PC-9 (cell line): ENCODE results near the gene DOP1A. TPM values are rescaled to one million over a fixed set of nuclear protein-coding genes. Genes with fewer than 3 reads are reported as not detected.

Experiments used
- BruUV-seq: library from RNA; stranded (reverse); fragments of 400-500 nt; replicated peaks from 2 replicates; lab custom pipeline; 2021; lab: Mats Ljungman, UMichigan
- CTCF ChIA-PET: fragments of 300-600 bp; sonication (Branson Sonifier 250); formaldehyde crosslinking; loops from one replicate; lab custom pipeline; 2022; ENCODE audit warnings: antibody characterized with exemption; lab: Charles Lee
- POLR2A ChIA-PET: fragments of 300-600 bp; sonication (Branson Sonifier 250); formaldehyde crosslinking; loops from one replicate; lab custom pipeline; 2022; ENCODE audit warnings: antibody characterized with exemption; ENCODE audit not compliant: unreplicated experiment; lab: Charles Lee
- DNase-seq, 2 experiments: peaks; one replicate each; pipeline versions ENCODE4 v3.0.0 to v3.0.0-alpha.2; 2015 to 2022; ENCODE audit warnings: mixed read lengths in 1 of 2
- H2AFZ ChIP-seq: fragments of 200-600 bp; sonication (generic); 2 replicates; pipeline ENCODE4 v1.8.1; 2017; ENCODE audit warnings: antibody characterized with exemption
- H3F3A ChIP-seq: fragments of 200-600 bp; sonication (generic); 2 replicates; pipeline ENCODE4 v1.8.1; 2017; ENCODE audit warnings: antibody characterized with exemption, mild to moderate bottlenecking, low read depth; ENCODE audit not compliant: insufficient read depth
- H3K27ac ChIP-seq: fragments of 200-600 bp; sonication (generic); 2 replicates; pipeline ENCODE4 v1.6.1; 2016; ENCODE audit warnings: mixed run types
- H3K27me3 ChIP-seq: fragments of 200-600 bp; sonication (generic); 2 replicates; pipeline ENCODE4 v1.6.1; 2016; ENCODE audit warnings: low read depth, mixed run types; ENCODE audit not compliant: insufficient read depth
- H3K36me3 ChIP-seq: fragments of 200-600 bp; sonication (generic); 2 replicates; pipeline ENCODE4 v1.6.1; 2016; ENCODE audit warnings: low read depth, mixed run types
- H3K4me1 ChIP-seq: fragments of 200-600 bp; sonication (generic); replicated peaks from 2 replicates; pipeline ENCODE4 v1.6.1; 2016; ENCODE audit warnings: mixed run types; ENCODE audit not compliant: insufficient read depth
- H3K4me2 ChIP-seq: fragments of 200-600 bp; sonication (generic); 2 replicates; pipeline ENCODE4 v1.6.1; 2017; ENCODE audit warnings: mixed run types
- H3K4me3 ChIP-seq: fragments of 200-600 bp; sonication (generic); 2 replicates; pipeline ENCODE4 v1.6.1; 2016; ENCODE audit warnings: mixed run types
- H3K79me2 ChIP-seq: fragments of 200-600 bp; sonication (generic); 2 replicates; pipeline ENCODE4 v1.6.1; 2017; ENCODE audit warnings: low read depth, mixed run types
- H3K9me2 ChIP-seq: fragments of 200-600 bp; sonication (generic); 2 replicates; pipeline ENCODE4 v1.8.1; 2017; ENCODE audit warnings: mild to moderate bottlenecking; ENCODE audit not compliant: insufficient read depth
- H3K9me3 ChIP-seq: fragments of 200-600 bp; sonication (generic); 2 replicates; pipeline ENCODE4 v1.8.1; 2016; ENCODE audit warnings: low read depth; ENCODE audit not compliant: insufficient read depth
- H4K20me1 ChIP-seq: fragments of 200-600 bp; sonication (generic); 2 replicates; pipeline ENCODE4 v1.8.1; 2017; ENCODE audit not compliant: insufficient read depth
- EZH2 ChIP-seq: fragments of 200-600 bp; sonication (generic); IDR thresholded peaks from 2 replicates; pipeline ENCODE4 v1.8.0; 2017; ENCODE audit warnings: antibody characterized with exemption, low read depth
- intact Hi-C: fragments of 100-400 bp; cut with micrococcal nuclease; formaldehyde crosslinking; loops from one replicate; pipeline ENCODE4 v1.10.0; 2022; ENCODE audit not compliant: unreplicated experiment
- total RNA-seq: library from RNA; stranded (reverse); gene quantifications from 2 replicates; pipeline ENCODE4 v1.2.3, GENCODE V29; 2021
- TF ChIP-seq, protein P1 (sequence below): fragments of 200-600 bp; sonication (generic); conservative IDR thresholded peaks from 2 replicates; pipeline ENCODE4 v1.6.1; 2017; ENCODE audit warnings: mixed run types, antibody characterized with exemption, mild to moderate bottlenecking, moderate library complexity

Gene DOP1A
- total RNA-seq, 1 experiment from 2014 or later, result 3.9 TPM

GRCh38 chr6:83126807-83127206 is 59.3 kb downstream of the DOP1A start:
- Histone ChIP-seq H2AFZ (no peak overlapping the region), H3K27me3 (no peaks in the 10 kb centered on the region), H3K4me3 (no peak overlapping the region), H3K4me2 (no peak overlapping the region), H3K9me3 (no peaks in the 10 kb centered on the region), H3K36me3 (no peaks in the 10 kb centered on the region), H3K79me2 (no peaks in the 10 kb centered on the region), H4K20me1 (no peaks in the 10 kb centered on the region), H3K27ac (no peak overlapping the region), H3K4me1 (no peaks in the 10 kb centered on the region), H3F3A (no peaks in the 10 kb centered on the region), H3K9me2 (no peaks in the 10 kb centered on the region)
- POLR2A ChIA-PET, result no interaction called here
- DNase-seq, result no peak
- TF ChIP-seq EZH2, result no peak
- TF ChIP-seq, protein P1, sequence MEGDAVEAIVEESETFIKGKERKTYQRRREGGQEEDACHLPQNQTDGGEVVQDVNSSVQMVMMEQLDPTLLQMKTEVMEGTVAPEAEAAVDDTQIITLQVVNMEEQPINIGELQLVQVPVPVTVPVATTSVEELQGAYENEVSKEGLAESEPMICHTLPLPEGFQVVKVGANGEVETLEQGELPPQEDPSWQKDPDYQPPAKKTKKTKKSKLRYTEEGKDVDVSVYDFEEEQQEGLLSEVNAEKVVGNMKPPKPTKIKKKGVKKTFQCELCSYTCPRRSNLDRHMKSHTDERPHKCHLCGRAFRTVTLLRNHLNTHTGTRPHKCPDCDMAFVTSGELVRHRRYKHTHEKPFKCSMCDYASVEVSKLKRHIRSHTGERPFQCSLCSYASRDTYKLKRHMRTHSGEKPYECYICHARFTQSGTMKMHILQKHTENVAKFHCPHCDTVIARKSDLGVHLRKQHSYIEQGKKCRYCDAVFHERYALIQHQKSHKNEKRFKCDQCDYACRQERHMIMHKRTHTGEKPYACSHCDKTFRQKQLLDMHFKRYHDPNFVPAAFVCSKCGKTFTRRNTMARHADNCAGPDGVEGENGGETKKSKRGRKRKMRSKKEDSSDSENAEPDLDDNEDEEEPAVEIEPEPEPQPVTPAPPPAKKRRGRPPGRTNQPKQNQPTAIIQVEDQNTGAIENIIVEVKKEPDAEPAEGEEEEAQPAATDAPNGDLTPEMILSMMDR, result no peak
- BruUV-seq, result no TSS peak
- CTCF ChIA-PET, result no interaction called here
- intact Hi-C loops, result no loop called here

DNA sequence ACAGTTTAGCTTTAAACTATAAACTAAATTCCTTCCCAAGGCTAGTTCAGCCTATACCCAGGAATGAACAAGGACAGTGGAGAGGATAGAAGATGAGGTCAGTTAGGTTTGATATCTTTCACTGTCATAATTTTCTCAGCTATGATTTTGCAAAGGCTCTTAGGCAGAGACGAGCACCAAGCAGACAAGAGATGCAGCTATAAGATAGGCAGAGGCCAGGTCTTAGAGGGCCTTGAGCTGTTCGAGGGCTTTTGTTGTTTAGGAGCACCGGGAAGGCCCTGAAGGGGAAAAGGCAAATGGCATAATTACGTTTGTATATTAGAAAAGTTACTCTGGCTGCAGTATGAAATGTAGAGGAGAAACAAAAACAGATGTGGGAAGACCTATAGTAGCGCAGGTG is 59.8 kb downstream of the DOP1A start:
- H2AFZ ChIP-seq, result no peak overlapping the region
- CTCF ChIA-PET, result no interaction called here

DNA sequence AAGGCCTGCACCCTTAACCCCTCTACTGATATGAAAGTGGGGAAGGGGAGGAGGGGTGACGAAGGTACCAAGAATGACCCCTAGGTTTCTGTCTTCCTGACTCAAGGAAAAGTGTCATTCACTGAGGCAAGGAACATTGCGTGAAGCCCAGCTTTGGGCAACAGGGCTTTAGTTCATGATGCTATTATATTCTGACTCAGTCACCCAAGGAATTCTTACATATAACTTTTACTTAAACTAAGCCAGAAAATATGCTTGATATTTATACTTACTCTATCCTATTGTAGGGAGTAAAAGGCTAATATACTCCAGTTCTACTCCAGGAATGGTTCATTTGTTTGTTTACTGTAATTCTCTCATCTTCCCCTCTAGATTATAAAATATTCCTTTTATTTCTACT is 60.5 kb downstream of the DOP1A start:
- BruUV-seq, result no TSS peak
- DNase-seq, result no peak
- no peak for TF ChIP-seq EZH2
- TF ChIP-seq, protein P1, result no peak
- Histone ChIP-seq H3K4me1 (no peaks in the 10 kb centered on the region), H4K20me1 (no peaks in the 10 kb centered on the region), H3K79me2 (no peaks in the 10 kb centered on the region), H3K9me3 (no peaks in the 10 kb centered on the region), H2AFZ (no peak overlapping the region), H3K9me2 (no peaks in the 10 kb centered on the region), H3F3A (no peaks in the 10 kb centered on the region), H3K4me2 (no peak overlapping the region), H3K4me3 (no peak overlapping the region), H3K27me3 (no peaks in the 10 kb centered on the region), H3K27ac (no peak overlapping the region), H3K36me3 (no peaks in the 10 kb centered on the region)
- ChIA-PET POLR2A (no interaction called here), CTCF (no interaction called here)
- intact Hi-C loops, result no loop called here

More for the DNA sequence above, 59.8 kb downstream of the DOP1A start:
- H3K4me3 ChIP-seq, result no peak overlapping the region
- H4K20me1 ChIP-seq, result no peaks in the 10 kb centered on the region
- H3K79me2 ChIP-seq, result no peaks in the 10 kb centered on the region
- no peaks in the 10 kb centered on the region for H3K27me3 ChIP-seq
- no TSS peak for BruUV-seq
- H3K36me3 ChIP-seq, result no peaks in the 10 kb centered on the region
- H3F3A ChIP-seq, result no peaks in the 10 kb centered on the region
- TF ChIP-seq EZH2, result no peak
- TF ChIP-seq, protein P1, result no peak
- H3K9me2 ChIP-seq, result no peaks in the 10 kb centered on the region
- H3K9me3 ChIP-seq, result no peaks in the 10 kb centered on the region
- DNase-seq, result no peak
- POLR2A ChIA-PET, result no interaction called here
- no peak overlapping the region for H3K4me2 ChIP-seq
- intact Hi-C loops, result no loop called here
- H3K27ac ChIP-seq, result no peak overlapping the region
- H3K4me1 ChIP-seq, result no peaks in the 10 kb centered on the region
